GM21423 (cell line): ENCODE measurements around the gene SMG7.

Experiments used
- ATAC-seq: cut with Tn5 transposase; IDR thresholded peaks from one replicate; pipeline ENCODE4 v1.9.1; 2021; ENCODE audit warnings: mild to moderate bottlenecking, moderate library complexity; ENCODE audit not compliant: unreplicated experiment

SMG7 gene

DNA sequence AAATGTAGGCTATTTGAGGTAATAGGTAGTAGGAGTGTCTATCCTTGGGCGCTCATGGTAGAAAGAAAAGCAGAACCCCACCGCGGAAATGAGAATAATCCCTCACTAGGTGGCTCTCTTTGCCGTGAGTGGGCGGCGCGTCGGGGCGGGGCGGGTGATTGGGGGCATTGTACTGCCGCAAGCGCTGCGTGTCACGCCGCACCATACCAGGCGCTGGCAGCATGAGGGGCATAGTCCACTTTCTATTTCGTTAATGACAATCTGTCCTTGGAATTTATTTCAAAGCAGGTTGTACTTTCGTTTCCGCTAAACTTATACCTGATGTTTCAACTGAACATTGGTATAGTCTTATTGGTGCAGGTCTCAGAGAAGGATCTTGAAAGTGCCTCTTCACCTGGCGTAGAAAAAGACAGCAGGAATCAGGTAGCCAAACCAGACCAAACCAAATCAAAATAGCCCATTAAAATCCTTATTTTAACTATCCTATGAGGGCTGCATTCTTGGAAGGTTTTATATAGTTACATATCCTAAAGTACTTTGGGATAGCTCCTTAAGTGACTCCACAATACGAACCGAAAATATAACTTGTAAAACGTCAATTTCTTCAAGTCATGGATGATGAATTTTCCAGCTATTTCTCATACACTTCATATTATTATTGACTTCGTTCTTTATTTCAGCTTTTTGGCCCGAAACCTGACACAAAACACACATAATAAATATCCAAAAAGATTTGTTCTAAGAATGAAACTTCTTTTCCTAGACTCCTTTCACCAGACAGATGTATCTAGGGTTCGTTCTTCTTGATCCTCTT is 1.9 kb upstream of the SMG7 start:
- ATAC-seq, result peak; percentile 36

DNA sequence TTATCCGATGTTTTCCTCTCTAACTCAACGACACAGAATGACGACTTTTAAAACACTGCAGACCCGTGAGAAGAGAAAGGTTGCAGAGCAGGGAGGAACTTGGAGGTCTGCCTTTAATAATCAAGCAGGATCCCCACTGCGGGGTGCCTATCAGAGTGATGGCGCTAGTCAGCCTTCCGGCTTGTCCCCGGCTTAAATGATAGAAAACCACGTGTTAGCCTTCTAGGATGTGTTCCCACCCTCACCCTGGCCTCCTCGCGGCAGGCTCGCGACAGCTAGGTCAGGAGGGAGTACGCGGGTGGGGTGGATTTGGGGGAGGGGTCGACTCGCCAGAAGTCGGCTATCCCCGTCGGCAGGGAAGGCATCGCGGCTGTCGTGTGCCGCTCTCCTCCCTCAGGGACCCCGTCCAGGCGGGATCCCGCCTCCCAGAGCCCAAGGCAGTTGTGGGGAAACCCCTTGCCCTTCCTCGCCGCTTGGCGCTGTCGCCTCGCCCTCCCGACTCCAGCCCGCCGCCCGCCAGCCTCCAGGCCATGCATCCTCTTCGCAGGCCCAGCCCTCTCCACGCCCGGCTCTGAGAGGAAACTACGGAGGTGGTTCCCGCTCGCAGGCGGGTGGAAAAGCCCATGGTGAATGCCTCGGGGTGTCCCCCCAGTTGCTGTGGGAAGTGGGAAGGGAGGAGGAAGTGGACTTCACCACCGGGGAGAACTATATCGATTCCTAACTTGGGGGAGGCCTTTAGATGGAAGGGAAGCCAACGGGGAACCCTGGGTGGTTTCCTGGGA is 1.1 kb upstream of the SMG7 start:
- peak; percentile 31 for ATAC-seq

DNA sequence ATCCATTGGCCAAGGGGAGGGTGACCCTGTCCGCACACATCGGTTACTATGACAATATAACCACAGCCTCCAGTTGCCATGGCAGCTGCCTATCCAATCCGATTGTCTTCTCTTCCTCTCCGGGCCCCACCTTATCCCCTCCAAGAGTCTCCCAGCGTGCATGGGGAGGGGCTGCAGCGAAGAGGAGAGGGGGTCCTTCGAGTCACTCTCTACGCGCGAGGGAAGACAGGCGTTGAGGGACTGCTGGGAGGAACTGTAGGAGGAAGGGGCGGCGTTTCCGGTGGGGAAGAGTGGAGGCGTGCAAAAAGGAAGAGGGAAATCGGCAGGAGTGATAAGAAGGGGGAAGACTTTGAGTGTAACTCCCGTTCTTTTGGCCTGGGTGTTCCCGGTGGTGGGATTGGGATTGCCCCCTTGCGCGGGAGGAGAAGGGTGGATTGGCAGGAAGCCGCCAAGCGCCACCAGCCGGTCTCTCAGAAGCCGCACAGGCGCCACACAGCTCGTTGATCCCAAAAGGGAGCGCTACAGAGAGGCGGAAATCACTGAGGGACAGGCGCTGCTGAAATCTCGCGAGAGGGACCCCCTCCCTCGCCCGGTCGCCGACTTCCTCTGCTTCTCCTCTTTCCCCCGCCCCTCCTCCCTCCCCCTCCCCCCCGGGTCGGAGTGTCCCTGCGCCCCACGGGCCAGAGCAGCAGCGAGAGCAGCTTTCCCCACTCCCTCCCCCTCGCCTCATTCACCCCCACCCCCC is 384 bp upstream of the SMG7 start:
- peak; percentile 48 for ATAC-seq

DNA sequence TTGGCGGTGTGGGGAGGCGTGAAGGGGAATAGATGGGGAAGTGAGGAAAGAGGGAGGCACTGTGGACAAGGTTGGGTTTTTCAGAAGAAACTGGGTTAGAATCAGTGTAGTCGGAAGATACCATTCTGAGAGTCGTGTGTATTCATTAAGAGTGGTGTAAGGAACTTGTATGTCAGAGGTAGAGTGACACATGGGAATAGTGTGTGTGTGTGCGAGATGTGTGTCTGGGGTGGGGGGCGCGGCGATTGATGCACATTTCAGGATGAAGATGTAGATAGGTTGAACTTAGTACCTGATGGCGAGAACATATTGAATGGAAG is 878 bp downstream of the SMG7 start:
- ATAC-seq, result no peak

DNA sequence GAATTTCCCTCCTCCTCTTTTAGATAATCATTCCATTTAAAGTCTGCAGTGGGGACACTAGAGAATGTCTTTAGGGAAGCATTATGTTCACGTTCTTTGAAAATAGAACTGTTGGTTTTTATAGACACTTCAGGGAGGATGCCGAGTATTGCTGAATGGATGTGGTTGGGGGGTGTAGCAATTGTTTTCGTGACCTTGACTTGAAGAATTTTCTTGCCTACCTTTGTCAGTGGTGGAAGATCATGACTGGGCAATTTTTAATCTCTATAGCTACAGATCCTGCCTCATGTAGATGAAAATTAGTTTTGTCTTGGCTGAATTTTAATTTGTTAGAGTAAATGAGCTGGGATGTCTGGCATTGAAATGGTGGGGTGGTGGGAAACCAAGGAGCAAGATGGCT is 3.8 kb downstream of the SMG7 start:
- ATAC-seq, result no peak

DNA sequence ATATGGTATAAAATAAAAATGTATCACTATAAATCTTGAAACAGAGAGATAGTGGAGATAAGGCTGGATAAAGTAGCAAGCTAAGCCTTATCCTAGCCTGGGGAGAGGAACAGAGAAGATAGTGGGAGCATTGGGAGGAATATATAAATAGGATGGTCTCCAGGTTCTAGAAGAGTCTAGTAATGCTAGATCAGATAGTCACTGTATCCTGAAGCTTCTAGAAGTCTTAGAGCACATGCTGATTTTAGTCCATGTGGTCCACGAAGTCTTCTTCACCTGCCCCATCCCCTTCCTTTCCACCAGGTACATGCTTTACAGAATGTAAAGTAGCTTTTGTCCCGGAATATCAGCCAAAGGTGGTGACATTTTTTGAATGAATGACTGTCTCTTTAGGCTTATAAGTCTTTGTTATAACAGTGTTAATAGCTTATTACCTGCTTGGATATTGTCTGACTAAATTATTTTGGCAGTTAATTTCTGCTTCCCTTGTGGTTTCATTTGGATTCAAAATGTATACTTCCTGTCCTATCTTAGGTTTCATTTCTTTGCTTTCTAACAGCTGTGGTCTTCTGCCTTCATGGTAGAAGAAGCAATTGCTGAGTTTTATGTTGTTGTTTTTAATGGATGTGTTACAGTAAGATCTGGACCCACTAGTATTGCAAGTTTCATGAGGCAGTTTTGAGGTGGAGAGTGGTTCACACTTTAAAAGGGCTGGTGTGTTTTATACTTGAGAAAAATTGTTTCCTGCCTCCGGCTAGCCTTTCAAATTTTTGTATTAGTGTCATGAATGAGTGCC is 5.9 kb downstream of the SMG7 start:
- ATAC-seq, result peak; percentile 40

DNA sequence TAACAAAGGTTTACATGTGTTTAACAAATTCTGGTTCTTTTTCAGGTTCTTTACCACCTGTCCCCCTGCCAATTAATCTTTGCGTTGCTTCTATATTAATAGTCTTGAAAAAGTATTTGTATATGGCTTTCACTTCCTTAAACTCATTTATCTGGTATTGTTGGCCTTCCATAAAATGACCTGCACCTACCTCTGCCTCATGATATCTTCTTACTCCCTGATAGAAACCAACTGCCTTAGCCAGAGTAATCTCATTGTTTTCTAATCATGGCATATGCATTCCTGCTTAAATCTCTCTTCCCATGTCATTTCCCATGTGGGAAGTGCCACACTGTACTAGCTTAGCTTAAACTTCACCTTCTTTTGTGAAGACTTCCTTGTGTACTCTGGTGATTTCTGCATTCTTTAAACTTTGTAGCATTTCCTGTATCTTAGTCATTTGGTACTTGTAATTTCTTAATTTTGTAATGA is 8.7 kb downstream of the SMG7 start:
- peak; percentile 75 for ATAC-seq

DNA sequence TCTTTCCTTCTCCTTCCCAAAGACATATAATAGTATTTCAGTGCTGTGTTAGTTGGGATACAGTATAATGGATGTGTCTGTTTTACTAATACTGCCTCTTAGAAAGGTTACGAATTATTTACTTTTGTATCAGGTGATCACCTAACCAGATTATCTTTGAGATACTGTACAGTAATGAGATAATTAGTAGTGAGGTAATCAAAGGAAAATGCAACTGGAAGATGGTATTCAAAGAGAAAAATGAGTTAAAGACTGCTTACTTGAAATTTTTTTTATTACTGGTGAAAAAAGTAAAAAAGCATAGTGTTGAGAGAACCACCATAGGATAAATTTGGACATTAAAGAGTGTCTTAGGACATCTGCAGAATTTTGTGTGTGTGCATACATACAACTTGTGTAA is 10.9 kb downstream of the SMG7 start:
- ATAC-seq, result no peak

DNA sequence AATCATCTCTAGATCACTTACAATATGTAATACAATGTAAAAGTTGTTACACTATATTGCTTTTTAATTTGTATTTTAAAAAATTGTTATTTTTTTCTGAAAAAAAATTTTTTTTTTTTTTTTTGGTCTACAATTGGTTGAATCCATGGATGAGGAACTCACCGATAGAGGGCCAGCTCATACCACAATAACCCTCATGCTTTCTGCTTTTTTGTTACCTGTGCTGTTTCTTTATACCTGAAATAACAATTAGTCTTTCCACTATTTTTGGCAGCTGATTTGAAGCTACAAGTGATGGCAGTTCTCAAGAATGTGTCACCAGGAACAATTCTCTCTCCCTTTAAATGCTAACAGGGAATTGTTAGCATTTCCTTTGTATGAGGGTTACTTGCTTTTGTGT is 12.0 kb downstream of the SMG7 start:
- no peak for ATAC-seq

DNA sequence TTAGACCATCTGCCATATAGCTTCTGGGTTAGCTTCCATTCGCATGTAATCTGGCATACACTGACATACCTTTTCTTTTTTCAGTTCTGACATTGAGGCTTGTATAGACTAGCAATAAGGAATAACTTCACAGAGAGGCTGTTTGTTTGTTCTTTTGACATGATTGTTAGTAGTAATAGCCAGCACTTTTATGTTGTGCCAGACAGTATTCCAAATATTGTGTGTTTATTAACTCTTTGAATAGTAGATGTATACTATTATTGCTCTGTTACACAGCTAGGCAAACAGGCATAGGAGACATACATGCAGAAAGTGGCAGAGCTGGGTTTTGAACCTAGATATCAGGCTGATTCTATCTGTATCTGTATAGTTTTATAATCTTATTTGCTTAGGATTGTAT is 12.6 kb downstream of the SMG7 start:
- no peak for ATAC-seq

DNA sequence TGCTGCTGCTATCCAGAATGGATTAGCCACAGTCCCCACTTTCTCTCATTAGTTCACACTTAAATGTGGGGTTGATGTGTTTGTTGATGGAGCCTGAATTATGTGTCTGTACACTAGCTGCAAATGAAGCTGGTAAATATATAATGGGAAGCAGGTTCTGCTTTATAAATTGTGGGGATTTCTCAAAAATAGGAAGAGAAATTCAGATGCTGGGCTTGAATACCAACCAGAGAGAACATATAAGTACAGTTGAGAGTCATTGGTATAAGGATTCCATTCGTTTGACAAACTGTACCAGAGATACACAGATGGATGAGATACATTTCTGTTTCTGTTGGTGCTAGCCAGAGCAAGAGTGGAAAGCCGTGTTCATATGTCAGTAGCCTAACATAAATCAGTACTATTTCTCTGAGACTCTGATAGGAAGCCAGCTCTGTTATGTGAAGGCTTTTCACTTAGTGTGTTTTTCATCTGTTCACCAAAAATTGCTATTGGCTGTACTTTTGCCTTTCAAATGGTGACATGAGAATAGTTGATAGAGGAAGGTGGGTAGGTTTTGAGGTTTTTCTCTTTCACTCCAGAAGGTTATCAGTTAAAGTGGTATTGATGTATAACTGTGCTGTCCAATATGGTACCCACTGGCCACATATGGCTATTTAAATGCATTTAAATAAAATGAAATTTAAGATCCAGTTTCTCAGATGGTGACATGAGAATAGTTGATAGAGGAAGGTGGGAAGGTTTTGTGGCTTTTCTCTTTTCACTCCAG is 15.6 kb downstream of the SMG7 start:
- no peak for ATAC-seq

DNA sequence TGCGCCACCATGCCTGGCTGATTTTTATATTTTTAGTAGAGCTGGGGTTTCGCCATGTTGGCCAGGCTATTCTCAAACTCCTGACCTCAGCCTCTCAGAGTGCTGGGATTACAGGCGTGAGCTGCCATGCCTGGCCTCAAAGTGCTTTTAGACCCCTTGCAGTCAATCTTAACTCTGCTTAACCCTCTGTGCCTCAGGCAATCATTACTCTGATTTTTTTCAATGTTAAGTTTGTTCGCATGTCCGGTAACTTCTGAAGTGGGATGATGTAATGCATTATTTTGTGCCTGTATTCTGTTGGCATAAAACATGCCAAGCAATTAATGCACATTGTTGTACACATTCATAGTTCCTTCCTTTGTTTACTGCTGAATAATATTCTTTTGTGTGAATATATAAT is 18.6 kb downstream of the SMG7 start:
- no peak for ATAC-seq

DNA sequence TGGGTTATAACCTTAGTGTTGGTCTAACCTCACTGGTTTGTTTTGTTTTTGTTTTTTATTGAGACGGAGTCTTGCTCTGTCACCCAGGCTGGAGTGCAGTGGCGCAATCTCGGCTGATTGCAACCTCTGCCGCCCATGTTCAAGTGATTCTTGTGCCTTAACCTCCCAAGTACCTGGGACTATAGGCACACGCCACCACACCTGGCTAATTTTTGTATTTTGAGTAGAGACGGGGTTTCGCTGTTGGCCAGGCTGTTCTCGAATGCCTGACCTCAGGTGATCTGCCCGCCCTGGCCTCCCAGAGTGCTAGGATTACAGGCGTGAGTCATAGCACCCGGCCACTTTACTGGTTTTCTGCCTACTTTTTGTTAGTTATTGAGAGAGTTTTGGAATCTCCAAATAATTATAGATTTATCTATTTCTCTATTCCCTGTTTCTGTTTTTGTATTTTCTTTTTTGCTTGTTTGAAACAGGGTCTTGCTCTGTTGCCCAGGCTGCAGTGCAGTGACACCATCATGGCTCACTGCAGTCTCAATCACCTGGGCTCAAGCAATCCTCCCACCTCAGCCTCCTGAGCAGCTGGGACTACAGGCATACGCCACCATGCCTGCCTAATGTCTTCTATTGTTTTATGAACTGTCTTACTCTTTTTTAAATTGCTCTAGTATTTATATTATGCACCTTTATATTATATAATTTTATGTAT is 21.4 kb downstream of the SMG7 start:
- no peak for ATAC-seq

DNA sequence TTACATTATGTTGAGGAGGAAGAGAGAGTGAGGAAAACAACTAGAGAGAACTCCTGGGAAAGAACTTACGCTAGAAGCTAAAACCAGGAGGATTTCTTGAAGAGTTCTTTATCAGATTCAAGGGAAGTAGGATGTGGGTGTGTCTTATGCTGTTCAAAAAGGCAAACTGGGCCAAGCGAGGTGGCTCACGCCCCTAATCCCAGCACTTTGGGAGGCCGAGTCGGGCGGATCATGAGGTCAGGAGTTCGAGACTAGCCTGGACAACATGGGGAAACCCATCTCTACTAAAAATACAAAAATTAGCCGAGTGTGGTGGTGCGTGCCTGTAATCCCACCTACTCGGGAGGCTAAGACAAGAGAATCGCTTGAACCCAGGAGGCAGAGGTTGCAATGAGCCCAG is 23.1 kb downstream of the SMG7 start:
- no peak for ATAC-seq

DNA sequence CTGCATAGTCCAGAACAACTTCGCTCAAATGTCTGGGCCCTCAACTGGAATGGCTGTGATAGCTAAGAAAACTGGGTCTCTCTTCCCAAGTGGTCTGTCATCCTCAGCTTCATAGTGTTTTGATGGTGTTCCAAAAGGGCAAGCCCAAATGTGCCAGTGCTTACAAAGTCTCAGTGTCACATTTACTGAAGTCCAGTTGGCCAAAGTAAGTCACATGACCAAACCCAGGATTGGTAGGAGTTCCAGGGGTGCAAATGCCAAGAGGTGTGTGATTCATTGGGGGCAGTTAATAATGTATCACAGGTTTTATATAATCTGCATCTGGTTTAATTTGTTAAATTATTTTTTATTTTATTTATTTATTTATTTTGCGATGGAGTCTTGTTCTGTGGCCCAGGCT is 24.9 kb downstream of the SMG7 start:
- ATAC-seq, result no peak

DNA sequence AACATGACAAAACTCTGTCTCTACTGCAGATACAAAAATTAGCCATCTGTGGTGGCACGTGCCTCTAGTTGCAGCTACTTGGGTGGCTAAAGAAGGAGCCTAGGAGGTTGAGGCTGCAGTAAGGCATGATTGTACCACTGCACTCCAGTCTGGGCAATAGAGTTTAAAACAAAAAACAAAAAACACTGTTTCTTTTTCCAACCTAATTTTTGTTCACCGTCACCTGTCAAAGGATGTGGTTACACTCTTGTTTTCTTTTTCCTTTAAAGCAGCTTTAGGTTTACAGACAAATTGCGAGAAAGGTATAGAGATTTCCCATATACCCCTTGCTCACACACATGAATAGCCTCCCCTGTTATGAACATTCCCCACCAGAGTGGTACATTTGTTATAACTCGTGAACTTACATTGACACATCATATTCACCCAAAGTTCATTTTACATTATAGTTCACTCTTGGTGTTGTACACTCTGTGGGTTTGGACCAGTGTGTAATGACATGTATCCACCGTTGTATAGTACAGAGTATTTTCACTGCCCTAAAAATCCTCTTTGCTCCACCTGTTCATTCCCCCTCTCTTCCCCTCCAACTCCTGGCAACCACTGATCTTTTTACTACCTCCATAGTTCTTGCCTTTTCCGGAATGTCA is 26.2 kb downstream of the SMG7 start:
- no peak for ATAC-seq

DNA sequence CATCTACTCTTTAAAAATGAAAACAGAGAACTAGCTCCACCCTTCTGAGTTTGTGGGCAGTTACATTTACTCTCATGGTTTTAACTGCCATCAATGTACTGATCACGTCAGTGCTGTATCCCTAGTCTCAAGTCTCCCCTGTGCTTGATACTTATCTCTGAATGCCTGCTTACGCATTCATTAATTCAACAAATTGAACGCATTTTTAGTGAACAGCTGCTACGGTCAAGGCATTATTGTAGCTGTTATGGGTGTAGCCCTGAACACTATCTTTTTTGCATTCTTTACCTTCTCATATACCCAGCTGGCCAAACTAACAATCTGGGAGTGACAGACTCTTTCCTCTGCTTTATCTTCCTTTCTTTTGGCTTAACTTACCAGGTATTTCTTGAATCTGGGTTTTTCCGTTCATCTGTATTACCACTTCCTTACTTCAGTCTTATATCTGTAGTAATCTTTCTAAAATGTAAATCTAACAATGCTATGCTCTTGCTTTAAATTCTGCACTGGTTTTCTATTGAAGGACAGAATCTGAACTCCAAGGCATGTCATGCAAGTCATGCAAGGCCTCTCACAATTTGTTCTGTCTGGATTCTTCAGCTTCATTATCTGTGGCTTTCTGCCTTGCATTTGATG is 33.3 kb downstream of the SMG7 start:
- ATAC-seq, result no peak

DNA sequence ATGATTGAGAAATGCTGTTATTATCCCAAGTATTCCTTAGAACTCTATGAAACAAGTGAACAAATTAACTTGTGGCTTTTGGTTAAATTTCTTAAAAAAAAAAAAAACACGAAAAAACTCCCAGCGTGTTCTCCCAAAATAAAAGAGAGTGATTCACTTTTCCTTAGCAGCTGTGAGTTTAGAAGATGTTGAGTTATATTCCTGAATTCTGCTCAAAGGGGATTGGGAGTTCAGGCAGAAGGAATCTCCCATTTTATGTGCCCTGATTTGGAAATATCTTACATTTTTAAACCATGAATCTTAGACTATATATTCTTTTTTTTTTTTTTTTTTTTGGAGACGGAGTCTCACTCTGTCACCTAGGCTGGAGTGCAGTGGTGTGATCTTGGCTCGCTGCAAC is 34.3 kb downstream of the SMG7 start:
- no peak for ATAC-seq

DNA sequence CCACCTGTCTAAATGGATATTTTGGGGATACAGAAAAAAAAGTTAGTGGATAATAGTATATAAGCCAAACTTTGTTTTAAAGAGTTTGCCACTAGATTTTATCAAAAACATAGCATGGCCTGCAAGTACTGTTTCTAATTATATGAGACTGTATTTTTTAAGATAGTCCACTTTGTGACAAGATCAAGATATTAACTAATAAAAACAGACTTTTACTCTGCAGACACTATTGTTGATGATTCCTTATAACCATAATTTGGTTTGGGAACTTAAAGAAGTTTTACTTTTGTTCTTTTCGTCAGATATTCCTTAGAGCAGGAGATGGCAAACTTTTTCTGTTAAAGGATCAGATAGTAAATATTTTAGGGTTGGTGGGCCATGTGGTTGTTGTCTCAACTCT is 36.4 kb downstream of the SMG7 start:
- no peak for ATAC-seq
